T-helper 2 cell treated with Interferon-gamma antibody and Interleukin-4, amounts not matched to agents 5 μg/mL and 100 μg/mL, for 36 hours (primary cell): ENCODE data around the gene HMCN2.

Experiments used
- DNase-seq: peaks from one replicate; pipeline ENCODE4 v3.0.0; 2021; ENCODE audit warnings: low spot score
- H3K27ac Mint-ChIP-seq: one replicate; pipeline ENCODE4 v1.8.0; 2021; ENCODE audit warnings: mild to moderate bottlenecking, mixed read lengths
- H3K27me3 Mint-ChIP-seq: one replicate; pipeline ENCODE4 v1.8.0; 2021; ENCODE audit warnings: low read depth, mixed read lengths
- H3K36me3 Mint-ChIP-seq: one replicate; pipeline ENCODE4 v1.8.0; 2021; ENCODE audit warnings: low read depth, mixed read lengths
- H3K4me1 Mint-ChIP-seq: one replicate; pipeline ENCODE4 v1.8.0; 2021; ENCODE audit warnings: low read depth, mixed read lengths
- H3K4me3 Mint-ChIP-seq: one replicate; pipeline ENCODE4 v1.8.0; 2022; ENCODE audit warnings: mild to moderate bottlenecking, moderate library complexity, mixed read lengths
- H3K9me3 Mint-ChIP-seq: one replicate; pipeline ENCODE4 v1.8.0; 2021; ENCODE audit warnings: mixed read lengths

Gene HMCN2

GRCh38 chr9:130471411-130472183, 206.0 kb downstream of the HMCN2 start:
- DNase-seq, result no peak
- peaks cover 1% of the 10 kb centered on the region for H3K4me1 Mint-ChIP-seq
- H3K27me3 Mint-ChIP-seq, result peaks cover 31% of the 10 kb centered on the region
- no peaks in the 10 kb centered on the region for H3K36me3 Mint-ChIP-seq
- H3K27ac Mint-ChIP-seq, result no peak overlapping the region
- H3K9me3 Mint-ChIP-seq, result no peaks in the 10 kb centered on the region
- H3K4me3 Mint-ChIP-seq, result no peak overlapping the region

- Mint-ChIP-seq H3K36me3 (no peaks in the 10 kb centered on the region), H3K9me3 (no peaks in the 10 kb centered on the region), H3K4me3 (no peak overlapping the region), H3K27ac (no peak overlapping the region), H3K27me3 (peaks cover 26% of the 10 kb centered on the region), H3K4me1 (peaks cover 1% of the 10 kb centered on the region)
- no peak for DNase-seq
These were observed 206.7 kb downstream of the HMCN2 start for GRCh38 chr9:130472184-130472705.

DNA sequence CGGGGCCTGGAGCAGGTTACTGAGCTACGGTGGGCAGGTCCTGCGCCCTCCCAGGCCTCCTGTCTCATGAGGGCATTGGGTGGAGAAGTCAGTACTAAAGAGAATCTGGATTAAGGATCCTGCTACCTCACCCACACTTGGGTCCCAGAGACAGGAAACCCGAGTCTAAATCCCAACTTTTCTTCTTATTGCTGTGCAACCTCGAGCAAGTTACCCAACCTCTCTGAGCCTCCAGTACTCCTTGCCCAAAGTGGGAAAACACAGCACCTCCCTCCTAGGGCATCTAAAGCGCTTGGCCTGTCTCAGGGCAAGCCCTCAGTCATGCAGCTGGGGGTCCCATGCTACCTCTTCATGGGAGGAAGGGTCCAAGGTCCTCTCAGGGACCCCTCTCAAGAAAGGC, 207.4 kb downstream of the HMCN2 start:
- no peak for DNase-seq
- no peaks in the 10 kb centered on the region for H3K9me3 Mint-ChIP-seq
- no peaks in the 10 kb centered on the region for H3K36me3 Mint-ChIP-seq
- H3K4me1 Mint-ChIP-seq, result peaks cover 1% of the 10 kb centered on the region
- no peak overlapping the region for H3K4me3 Mint-ChIP-seq
- H3K27me3 Mint-ChIP-seq, result peaks cover 18% of the 10 kb centered on the region
- H3K27ac Mint-ChIP-seq, result no peak overlapping the region

GRCh38 chr9:130473566-130473965, 208.0 kb downstream of the HMCN2 start:
- DNase-seq, result no peak
- Mint-ChIP-seq H3K36me3 (no peaks in the 10 kb centered on the region), H3K27me3 (peaks cover 15% of the 10 kb centered on the region), H3K9me3 (no peaks in the 10 kb centered on the region), H3K27ac (no peak overlapping the region), H3K4me1 (peaks cover 1% of the 10 kb centered on the region), H3K4me3 (no peak overlapping the region)

GRCh38 chr9:130474106-130474505, 208.5 kb downstream of the HMCN2 start:
- H3K27me3 Mint-ChIP-seq, result peaks cover 11% of the 10 kb centered on the region
- no peak overlapping the region for H3K27ac Mint-ChIP-seq
- H3K4me1 Mint-ChIP-seq, result peaks cover 1% of the 10 kb centered on the region

DNA sequence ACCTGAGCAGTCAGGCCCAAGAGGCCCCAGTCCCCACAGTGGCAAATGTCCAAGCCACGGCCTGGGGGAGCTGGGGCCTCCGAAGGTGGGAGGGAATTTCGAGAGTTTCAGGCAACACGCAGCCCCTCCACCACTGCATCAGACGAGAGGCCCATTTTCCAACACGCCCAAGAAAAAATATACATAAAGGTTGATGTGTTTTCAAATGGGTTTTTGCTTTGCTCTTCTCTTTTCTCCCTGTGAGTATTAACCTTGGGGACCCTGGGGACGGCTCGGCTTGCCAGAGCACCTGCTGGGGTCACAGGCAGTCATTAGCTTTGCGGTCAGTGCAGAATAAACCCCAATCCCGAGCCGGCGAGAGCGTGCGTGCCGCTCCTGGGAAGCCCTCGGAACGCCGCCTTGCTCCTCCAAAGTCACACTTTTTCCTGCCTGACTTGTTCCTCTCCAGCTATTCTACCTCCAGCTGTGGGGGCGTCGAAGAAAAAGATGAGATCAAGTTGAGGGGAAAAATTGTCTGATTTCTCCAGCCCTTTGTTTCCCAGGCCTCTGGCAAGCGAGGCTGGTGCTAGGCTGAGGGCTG, 210.7 kb downstream of the HMCN2 start:
- Mint-ChIP-seq H3K4me3 (no peak overlapping the region), H3K36me3 (no peaks in the 10 kb centered on the region), H3K27me3 (peaks cover 5% of the 10 kb centered on the region), H3K27ac (no peak overlapping the region), H3K4me1 (peaks cover 1% of the 10 kb centered on the region), H3K9me3 (no peaks in the 10 kb centered on the region)
- DNase-seq, result no peak

More at GRCh38 chr9:130474106-130474505, 208.5 kb downstream of the HMCN2 start:
- Mint-ChIP-seq H3K36me3 (no peaks in the 10 kb centered on the region), H3K9me3 (no peaks in the 10 kb centered on the region), H3K4me3 (no peak overlapping the region)
- no peak for DNase-seq

- no peak overlapping the region for H3K27ac Mint-ChIP-seq
These were observed 212.0 kb downstream of the HMCN2 start for GRCh38 chr9:130477564-130477963.

DNA sequence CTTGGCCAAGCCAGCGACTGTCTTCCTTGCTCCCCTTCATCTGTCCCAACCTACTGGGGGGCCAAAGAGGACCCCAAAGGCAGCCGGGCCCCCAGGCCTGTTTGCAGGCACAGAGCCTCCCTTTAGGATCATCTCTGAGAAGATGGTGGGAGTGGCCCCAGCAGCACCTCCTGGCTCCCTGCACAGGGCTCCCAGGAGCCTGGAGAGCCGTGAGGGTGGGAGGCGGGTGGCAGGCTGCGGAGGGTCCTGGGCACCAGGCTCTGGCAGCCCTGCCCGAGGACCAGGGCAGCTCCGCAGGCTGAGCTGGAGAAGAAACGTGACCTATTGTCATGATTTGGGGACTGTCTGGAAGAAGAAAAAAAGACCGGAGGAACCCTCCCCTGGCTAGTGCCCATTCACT, 212.6 kb downstream of the HMCN2 start:
- DNase-seq, result no peak
- no peaks in the 10 kb centered on the region for H3K36me3 Mint-ChIP-seq
- peaks cover 13% of the 10 kb centered on the region for H3K27me3 Mint-ChIP-seq
- peaks cover 1% of the 10 kb centered on the region for H3K4me1 Mint-ChIP-seq
- no peaks in the 10 kb centered on the region for H3K9me3 Mint-ChIP-seq
- no peak overlapping the region for H3K27ac Mint-ChIP-seq
- no peak overlapping the region for H3K4me3 Mint-ChIP-seq

More at GRCh38 chr9:130477564-130477963, 212.0 kb downstream of the HMCN2 start:
- Mint-ChIP-seq H3K4me1 (peaks cover 1% of the 10 kb centered on the region), H3K4me3 (no peak overlapping the region), H3K36me3 (no peaks in the 10 kb centered on the region), H3K9me3 (no peaks in the 10 kb centered on the region), H3K27me3 (peaks cover 8% of the 10 kb centered on the region)
- no peak for DNase-seq

- no peak overlapping the region for H3K4me3 Mint-ChIP-seq
- no peak overlapping the region for H3K27ac Mint-ChIP-seq
- H3K36me3 Mint-ChIP-seq, result no peaks in the 10 kb centered on the region
- DNase-seq, result no peak
- H3K9me3 Mint-ChIP-seq, result no peaks in the 10 kb centered on the region
- H3K27me3 Mint-ChIP-seq, result peaks cover 19% of the 10 kb centered on the region
- H3K4me1 Mint-ChIP-seq, result peaks cover 1% of the 10 kb centered on the region
These were observed 213.4 kb downstream of the HMCN2 start for GRCh38 chr9:130478736-130479575.

- no peak overlapping the region for H3K27ac Mint-ChIP-seq
- H3K9me3 Mint-ChIP-seq, result no peaks in the 10 kb centered on the region
- peaks cover 23% of the 10 kb centered on the region for H3K27me3 Mint-ChIP-seq
- H3K4me1 Mint-ChIP-seq, result no peaks in the 10 kb centered on the region
- no peak overlapping the region for H3K4me3 Mint-ChIP-seq
- no peaks in the 10 kb centered on the region for H3K36me3 Mint-ChIP-seq
- no peak for DNase-seq
These were observed 214.0 kb downstream of the HMCN2 start for GRCh38 chr9:130479587-130479986.

GRCh38 chr9:130480673-130481072, 215.1 kb downstream of the HMCN2 start:
- Mint-ChIP-seq H3K36me3 (no peaks in the 10 kb centered on the region), H3K27me3 (peaks cover 21% of the 10 kb centered on the region), H3K9me3 (no peaks in the 10 kb centered on the region), H3K27ac (no peak overlapping the region), H3K4me3 (no peak overlapping the region), H3K4me1 (no peaks in the 10 kb centered on the region)
- DNase-seq, result no peak

DNA sequence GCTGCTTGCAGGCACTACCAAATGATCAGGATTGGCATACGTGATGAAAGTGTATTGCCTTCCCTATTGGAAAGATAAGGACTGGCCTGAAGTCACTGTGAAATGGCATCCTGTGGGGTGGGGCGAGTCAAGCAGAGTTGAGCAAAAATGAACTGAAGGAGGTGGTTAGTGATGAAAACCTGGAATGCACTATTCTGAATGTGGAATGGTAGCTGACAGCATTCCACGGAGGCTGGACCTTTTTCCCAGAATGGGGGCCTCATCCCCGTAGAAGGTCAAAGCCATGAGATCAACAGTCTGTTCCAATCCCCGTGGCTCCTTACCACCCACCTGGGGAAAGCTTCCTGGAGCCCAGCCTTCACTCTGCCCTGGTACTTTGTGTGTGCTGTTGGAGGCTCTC, 216.9 kb downstream of the HMCN2 start:
- Mint-ChIP-seq H3K4me3 (no peak overlapping the region), H3K27me3 (peaks cover 21% of the 10 kb centered on the region), H3K4me1 (no peaks in the 10 kb centered on the region), H3K27ac (no peak overlapping the region), H3K36me3 (no peaks in the 10 kb centered on the region), H3K9me3 (no peaks in the 10 kb centered on the region)
- no peak for DNase-seq

GRCh38 chr9:130483371-130483971, 217.9 kb downstream of the HMCN2 start:
- no peaks in the 10 kb centered on the region for H3K36me3 Mint-ChIP-seq
- no peaks in the 10 kb centered on the region for H3K4me1 Mint-ChIP-seq
- H3K27ac Mint-ChIP-seq, result no peak overlapping the region
- H3K27me3 Mint-ChIP-seq, result peaks cover 21% of the 10 kb centered on the region
- no peak overlapping the region for H3K4me3 Mint-ChIP-seq
- DNase-seq, result no peak
- no peaks in the 10 kb centered on the region for H3K9me3 Mint-ChIP-seq
